Caco-2 (cell line): ENCODE measurements around the gene ZYX. TPM values are rescaled to one million over a fixed set of nuclear protein-coding genes. Genes with fewer than 3 reads are reported as not detected.

Experiments
- BruUV-seq: library from RNA; stranded (reverse); fragments of 400-500 nt; replicated peaks from 2 replicates; lab custom pipeline; 2021; lab: Mats Ljungman, UMichigan
- CTCF ChIA-PET: fragments of 300-600 bp; sonication (Branson Sonifier 250); formaldehyde crosslinking; loops from one replicate; lab custom pipeline; 2022; ENCODE audit warnings: antibody characterized with exemption; lab: Charles Lee
- POLR2A ChIA-PET: fragments of 300-600 bp; sonication (Branson Sonifier 250); formaldehyde crosslinking; loops from one replicate; lab custom pipeline; 2022; ENCODE audit warnings: antibody characterized with exemption; lab: Charles Lee
- DNase-seq, 2 experiments: peaks; one replicate each; pipeline versions ENCODE4 v3.0.0 to v3.0.0-alpha.2; 2020 to 2022
- H3K27me3 ChIP-seq: replicated peaks from 2 replicates; pipeline ENCODE4 v1.6.0; 2011; ENCODE audit warnings: low read length; ENCODE audit not compliant: control insufficient read depth, insufficient read depth
- H3K36me3 ChIP-seq: 2 replicates; pipeline ENCODE4 v1.5.1; 2011; ENCODE audit warnings: low read length; ENCODE audit not compliant: control insufficient read depth, insufficient read depth
- H3K4me1 ChIP-seq: fragments of 250-450 bp; sonication (Bioruptor Pico); 2 replicates; pipeline ENCODE4 v1.5.1; 2020; ENCODE audit warnings: mild to moderate bottlenecking
- H3K4me3 ChIP-seq: 2 replicates; pipeline ENCODE4 v1.5.1; 2011; ENCODE audit warnings: low read depth, mild to moderate bottlenecking, control low read depth, low read length
- H3K9me3 ChIP-seq: fragments of 250-450 bp; sonication (Bioruptor Pico); 2 replicates; pipeline ENCODE4 v1.5.1; 2020; ENCODE audit warnings: mild to moderate bottlenecking, moderate library complexity
- H3K27ac Mint-ChIP-seq: one replicate; pipeline ENCODE4 v1.8.0; 2022; ENCODE audit warnings: mixed read lengths; ENCODE audit not compliant: unreplicated experiment
- H3K27me3 Mint-ChIP-seq: one replicate; pipeline ENCODE4 v1.8.0; 2022; ENCODE audit warnings: mixed read lengths; ENCODE audit not compliant: insufficient read depth, unreplicated experiment
- H3K36me3 Mint-ChIP-seq: one replicate; pipeline ENCODE4 v1.8.0; 2022; ENCODE audit warnings: mild to moderate bottlenecking, mixed read lengths; ENCODE audit not compliant: insufficient read depth, unreplicated experiment
- H3K4me1 Mint-ChIP-seq: one replicate; pipeline ENCODE4 v1.8.0; 2022; ENCODE audit warnings: low read depth, mixed read lengths; ENCODE audit not compliant: unreplicated experiment
- H3K4me3 Mint-ChIP-seq: one replicate; pipeline ENCODE4 v1.8.0; 2022; ENCODE audit warnings: mild to moderate bottlenecking, moderate library complexity, mixed read lengths; ENCODE audit not compliant: unreplicated experiment
- H3K9me3 Mint-ChIP-seq: one replicate; pipeline ENCODE4 v1.8.0; 2022; ENCODE audit warnings: mixed read lengths; ENCODE audit not compliant: unreplicated experiment
- CTCF ChIP-seq, 2 experiments: fragments of 200-600 bp in 1 of 2; IDR thresholded peaks; 1 replicate in 1 of 2; 2 replicates in 1 of 2; pipeline versions ENCODE4 v1.5.1 to v1.8.0; 2011 to 2022; ENCODE audit warnings: antibody characterized with exemption in 1 of 2, control low read depth in 1 of 2, inconsistent platforms in 1 of 2, low read depth in 1 of 2, low read length in 1 of 2, mild to moderate bottlenecking in 1 of 2, moderate library complexity in 1 of 2; ENCODE audit not compliant: insufficient read depth in 1 of 2, severe bottlenecking in 1 of 2, unreplicated experiment in 1 of 2
- intact Hi-C: fragments of 100-400 bp; cut with micrococcal nuclease; formaldehyde crosslinking; loops from one replicate; pipeline ENCODE4 v1.10.0; 2022; ENCODE audit not compliant: unreplicated experiment
- total RNA-seq: library from RNA; stranded (reverse); gene quantifications from 2 replicates; pipeline ENCODE4 v1.2.3, GENCODE V29; 2022

The ZYX gene
- total RNA-seq, 1 experiment from 2014 or later, result 147 TPM

GRCh38 chr7:143362131-143363015 is 18.8 kb upstream of the ZYX start, which contains the start of gene FAM131B:
TSS of gene FAM131B (minus strand) at chr7:143362713. CDS start at chr7:143362603, 110 bp downstream.
- H3K27me3 Mint-ChIP-seq, result peaks cover 3% of the 10 kb centered on the region
- H3K36me3 ChIP-seq, result no peaks in the 10 kb centered on the region
- H3K27ac Mint-ChIP-seq, result peak within 1 kb of the TSS; percentile 55
- peaks cover 6% of the 10 kb centered on the region for H3K36me3 Mint-ChIP-seq
- H3K9me3 Mint-ChIP-seq, result no peaks in the 10 kb centered on the region
- intact Hi-C loops, result loop anchor here (2.0 kb wide), 1 partner anchor 18 kb away; the partner anchor contains the start of gene ZYX
- ChIA-PET POLR2A (interaction anchor here (0.7 kb wide), 1 partner anchor 43 kb away, joined by 5 read pairs; no protein-coding TSS in a partner anchor), CTCF (interaction anchor here (0.6 kb wide), 2 partner anchors 46 to 122 kb away, joined by 3 to 6 read pairs; partner anchors contain the start of gene EPHA1)
- no TSS peak for BruUV-seq
- peaks cover 4% of the 10 kb centered on the region; the same call in 1 of the 2 replicates for H3K4me1 ChIP-seq
- H3K9me3 ChIP-seq, result no peaks in the 10 kb centered on the region
- H3K4me3 Mint-ChIP-seq, result peak within 1 kb of the TSS; percentile 94
- no peaks in the 10 kb centered on the region for H3K27me3 ChIP-seq
- TF ChIP-seq CTCF (IDR thresholded peaks at IDR 0.05; ENCODE audit: insufficient read depth in 1 of 2, low read depth in 1 of 2, low read length in 1 of 2, severe bottlenecking in 1 of 2, unreplicated experiment in 1 of 2), result no peak
- peaks cover 23% of the 10 kb centered on the region for H3K4me1 Mint-ChIP-seq
- DNase-seq, result peak; percentile 36 to 52
- H3K4me3 ChIP-seq, result peak within 1 kb of the TSS; percentile 52

- no peaks in the 10 kb centered on the region for H3K9me3 ChIP-seq
- TF ChIP-seq CTCF (IDR thresholded peaks at IDR 0.05; ENCODE audit: insufficient read depth in 1 of 2, low read depth in 1 of 2, low read length in 1 of 2, severe bottlenecking in 1 of 2, unreplicated experiment in 1 of 2), result no peak
- Mint-ChIP-seq H3K36me3 (peaks cover 6% of the 10 kb centered on the region), H3K27ac (no peak overlapping the region), H3K4me1 (peaks cover 29% of the 10 kb centered on the region), H3K27me3 (peaks cover 3% of the 10 kb centered on the region), H3K9me3 (no peaks in the 10 kb centered on the region), H3K4me3 (peak overlapping the region; percentile 58)
- no TSS peak for BruUV-seq
- ChIA-PET CTCF (no interaction called here), POLR2A (interaction anchor here (0.6 kb wide), 1 partner anchor 1063 kb away, joined by 4 read pairs; no protein-coding TSS in a partner anchor)
- intact Hi-C loops, result loop anchor here (2.0 kb wide), 1 partner anchor 18 kb away; the partner anchor contains the start of gene ZYX
- peaks cover 13% of the 10 kb centered on the region for H3K4me1 ChIP-seq
- H3K4me3 ChIP-seq, result peak overlapping the region; percentile 31
- H3K27me3 ChIP-seq, result no peaks in the 10 kb centered on the region
- H3K36me3 ChIP-seq, result no peaks in the 10 kb centered on the region
- DNase-seq, result peak in 1 of 2 experiments; percentile 33
These were observed 17.9 kb upstream of the ZYX start for GRCh38 chr7:143363016-143363937.
